WTC11 (cell line): Measurements from ENCODE around the gene OVCA2. TPM values are rescaled to one million over a fixed set of nuclear protein-coding genes. Genes with fewer than 3 reads are reported as not detected.

ENCODE experiments used
- ATAC-seq: fragments of 200-7000 bp; cut with Tn5 transposase; 2 replicates; pipeline ENCODE4 v1.10.0; 2021; ENCODE audit warnings: mild to moderate bottlenecking, moderate library complexity
- CTCF ChIA-PET: fragments of 300-600 bp; sonication (Branson Sonifier 250); formaldehyde crosslinking; loops from one replicate; lab custom pipeline; 2021; ENCODE audit warnings: antibody characterized with exemption; lab: Charles Lee
- POLR2A ChIA-PET: fragments of 350-600 bp; sonication (Branson Sonifier 250); formaldehyde crosslinking; loops from one replicate; lab custom pipeline; 2021; ENCODE audit warnings: antibody characterized with exemption; lab: Charles Lee
- DNase-seq: peaks from one replicate; pipeline ENCODE4 v3.0.0; 2021; ENCODE audit warnings: low spot score
- H3K27ac Mint-ChIP-seq: 2 replicates; pipeline ENCODE4 v1.8.0; 2021; ENCODE audit warnings: mixed read lengths
- H3K27me3 Mint-ChIP-seq: 2 replicates; pipeline ENCODE4 v1.8.0; 2021; ENCODE audit warnings: low read depth, mild to moderate bottlenecking, moderate library complexity, mixed read lengths
- H3K36me3 Mint-ChIP-seq: 2 replicates; pipeline ENCODE4 v1.8.0; 2021; ENCODE audit warnings: mixed read lengths
- H3K4me1 Mint-ChIP-seq: 2 replicates; pipeline ENCODE4 v1.8.0; 2022; ENCODE audit warnings: mixed read lengths
- H3K4me3 Mint-ChIP-seq: 2 replicates; pipeline ENCODE4 v1.8.0; 2021; ENCODE audit warnings: mild to moderate bottlenecking, moderate library complexity, mixed read lengths
- H3K9me3 Mint-ChIP-seq: 2 replicates; pipeline ENCODE4 v1.8.0; 2021; ENCODE audit warnings: mixed read lengths
- AR ChIP-seq: fragments of 250-450 bp; sonication (Bioruptor Pico); IDR thresholded peaks from 2 replicates; pipeline ENCODE4 v1.9.0; 2021; ENCODE audit warnings: mild to moderate bottlenecking
- ATF3 ChIP-seq: sonication (generic); formaldehyde crosslinking; conservative IDR thresholded peaks from 2 replicates; pipeline ENCODE4 v1.8.1; 2022; ENCODE audit warnings: mild to moderate bottlenecking, missing genetic modification reagents
- ATF6 ChIP-seq: sonication (generic); formaldehyde crosslinking; IDR thresholded peaks from 2 replicates; pipeline ENCODE4 v1.8.1; 2023; ENCODE audit warnings: mild to moderate bottlenecking, missing genetic modification reagents
- FOXP4 ChIP-seq: sonication (generic); formaldehyde crosslinking; IDR thresholded peaks from 2 replicates; pipeline ENCODE4 v1.8.0; 2022; ENCODE audit warnings: mild to moderate bottlenecking, missing genetic modification reagents
- IRF2 ChIP-seq: sonication (generic); formaldehyde crosslinking; IDR thresholded peaks from 2 replicates; pipeline ENCODE4 v1.8.0; 2022; ENCODE audit warnings: low read depth, missing genetic modification reagents, borderline replicate concordance
- MLX ChIP-seq: sonication (generic); formaldehyde crosslinking; IDR thresholded peaks from 2 replicates; pipeline ENCODE4 v1.8.1; 2023; ENCODE audit warnings: mild to moderate bottlenecking, missing genetic modification reagents, moderate library complexity
- PRDM15 ChIP-seq: sonication (generic); formaldehyde crosslinking; IDR thresholded peaks from 2 replicates; pipeline ENCODE4 v1.8.0; 2022; ENCODE audit warnings: missing genetic modification reagents
- SMAD3 ChIP-seq: sonication (generic); formaldehyde crosslinking; IDR thresholded peaks from 2 replicates; pipeline ENCODE4 v1.8.0; 2022; ENCODE audit warnings: missing genetic modification reagents, mild to moderate bottlenecking, borderline replicate concordance
- SMAD4 ChIP-seq: sonication (generic); formaldehyde crosslinking; IDR thresholded peaks from 2 replicates; pipeline ENCODE4 v1.8.0; 2022; ENCODE audit warnings: mild to moderate bottlenecking, missing genetic modification reagents
- TEAD1 ChIP-seq: sonication (generic); formaldehyde crosslinking; IDR thresholded peaks from 2 replicates; pipeline ENCODE4 v1.8.0; 2022; ENCODE audit warnings: mild to moderate bottlenecking, missing genetic modification reagents
- USF2 ChIP-seq: sonication (generic); formaldehyde crosslinking; IDR thresholded peaks from 2 replicates; pipeline ENCODE4 v1.8.1; 2023; ENCODE audit warnings: mild to moderate bottlenecking, missing genetic modification reagents, moderate library complexity
- ZBTB43 ChIP-seq: sonication (generic); formaldehyde crosslinking; IDR thresholded peaks from 2 replicates; pipeline ENCODE4 v1.8.1; 2023; ENCODE audit warnings: mild to moderate bottlenecking, missing genetic modification reagents
- ZNF219 ChIP-seq: sonication (generic); formaldehyde crosslinking; IDR thresholded peaks from 2 replicates; pipeline ENCODE4 v1.8.0; 2023; ENCODE audit warnings: missing genetic modification reagents, mild to moderate bottlenecking, borderline replicate concordance
- ZNF317 ChIP-seq: sonication (generic); formaldehyde crosslinking; IDR thresholded peaks from 2 replicates; pipeline ENCODE4 v1.8.1; 2023; ENCODE audit warnings: low read depth, mild to moderate bottlenecking, moderate library complexity, missing genetic modification reagents, borderline replicate concordance
- ZNF532 ChIP-seq: fragments of 250-450 bp; sonication (Bioruptor Pico); IDR thresholded peaks from 2 replicates; pipeline ENCODE4 v1.9.0; 2021; ENCODE audit warnings: mild to moderate bottlenecking, borderline replicate concordance
- total RNA-seq: library from RNA; stranded (reverse); gene quantifications from 3 replicates; pipeline ENCODE4 v1.2.3, GENCODE V29; 2021

The OVCA2 gene
- total RNA-seq, 1 experiment from 2014 or later: 23.5 TPM

- TF ChIP-seq ATF6 (CRISPR knock-in tag) (no peak), MLX (CRISPR knock-in tag) (no peak), ZBTB43 (CRISPR knock-in tag) (no peak), FOXP4 (CRISPR knock-in tag) (no peak), ZNF219 (no peak), PRDM15 (no peak), AR (CRISPR knock-in tag) (no peak), USF2 (CRISPR knock-in tag) (no peak), TEAD1 (CRISPR knock-in tag) (no peak), ATF3 (CRISPR knock-in tag) (no peak)
- TF ChIP-seq, all 79 proteins: peak for 0
These were observed 18.5 kb downstream of the OVCA2 start (continued) for GRCh38 chr17:2060385-2060658.

GRCh38 chr17:2060681-2061440, 19.0 kb downstream of the OVCA2 start:
- CTCF ChIA-PET: interaction anchor here (0.6 to 1.2 kb wide), 2 partner anchors 10 to 171 kb away, joined by 3 to 4 read pairs; no protein-coding TSS in a partner anchor
- Mint-ChIP-seq H3K4me3 (no peak overlapping the region), H3K27ac (no peak overlapping the region), H3K27me3 (peaks cover 47% of the 10 kb centered on the region), H3K4me1 (peaks cover 36% of the 10 kb centered on the region), H3K36me3 (peaks cover 3% of the 10 kb centered on the region), H3K9me3 (no peaks in the 10 kb centered on the region)
- POLR2A ChIA-PET: no interaction called here
- DNase-seq (no peak), ATAC-seq (no peak)
- TF ChIP-seq ZNF317 (no peak), IRF2 (CRISPR knock-in tag) (no peak), SMAD3 (CRISPR knock-in tag) (no peak), SMAD4 (CRISPR knock-in tag) (no peak), ZNF532 (no peak)
